ENCODE data around the gene GNB5.
"Not testable (repeated sequence)": the region's sequence is repeated elsewhere in the genome, so short reads cannot be mapped to it uniquely, and the experiment has no call there.

The GNB5 gene

GRCh38 chr15:52180851-52181450 lies 10.2 kb downstream of the GNB5 start:
- DNase-seq (ENCODE audit: insufficient read length) (no peak), FAIRE-seq (peak; percentile 27)
- TF ChIP-seq POLR2A (IDR thresholded peaks at IDR 0.05; ENCODE audit: low read depth, low read length) (no peak), TAF1 (IDR thresholded peaks at IDR 0.05; ENCODE audit: borderline replicate concordance, low read depth, low read length) (no peak), POLR2AphosphoS5 (IDR thresholded peaks at IDR 0.05; ENCODE audit: low read depth, low read length) (no peak)

- DNase-seq (ENCODE audit: insufficient read length) = peak; percentile 48
- no peak for TF ChIP-seq TAF1 (IDR thresholded peaks at IDR 0.05; ENCODE audit: borderline replicate concordance, low read depth, low read length)
- no peak for TF ChIP-seq POLR2AphosphoS5 (IDR thresholded peaks at IDR 0.05; ENCODE audit: low read depth, low read length)
- TF ChIP-seq POLR2A (IDR thresholded peaks at IDR 0.05; ENCODE audit: low read depth, low read length) = no peak
- FAIRE-seq = peak; percentile 63
Measured at GRCh38 chr15:52180196-52180835, 10.9 kb downstream of the GNB5 start.

- peak; percentile 97 for FAIRE-seq
- TF ChIP-seq TAF1 (IDR thresholded peaks at IDR 0.05; ENCODE audit: borderline replicate concordance, low read depth, low read length) (0 out of 2 replicates have a peak, but pooled peaks have one; percentile 22), POLR2A (IDR thresholded peaks at IDR 0.05; ENCODE audit: low read depth, low read length) (peak; percentile 80), POLR2AphosphoS5 (IDR thresholded peaks at IDR 0.05; ENCODE audit: low read depth, low read length) (peak; percentile 70)
- DNase-seq (ENCODE audit: insufficient read length) = peak; percentile 86
Measured at GRCh38 chr15:52179278-52180195, 11.7 kb downstream of the GNB5 start.

- DNase-seq (ENCODE audit: insufficient read length) (no peak), FAIRE-seq (peak; percentile 54)
- no peak for TF ChIP-seq POLR2AphosphoS5 (IDR thresholded peaks at IDR 0.05; ENCODE audit: low read depth, low read length)
- TF ChIP-seq POLR2A (IDR thresholded peaks at IDR 0.05; ENCODE audit: low read depth, low read length) = no peak
- TF ChIP-seq TAF1 (IDR thresholded peaks at IDR 0.05; ENCODE audit: borderline replicate concordance, low read depth, low read length) = no peak
Measured at GRCh38 chr15:52178765-52179164, 12.4 kb downstream of the GNB5 start.

GRCh38 chr15:52172869-52173268 lies 18.3 kb downstream of the GNB5 start:
- DNase-seq (ENCODE audit: insufficient read length) (no peak), FAIRE-seq (no peak)

GRCh38 chr15:52171807-52172206 lies 19.4 kb downstream of the GNB5 start:
- no peak for FAIRE-seq
- no peak for TF ChIP-seq POLR2AphosphoS5 (IDR thresholded peaks at IDR 0.05; ENCODE audit: low read depth, low read length)
- TF ChIP-seq POLR2A (IDR thresholded peaks at IDR 0.05; ENCODE audit: low read depth, low read length) = no peak
- no peak for TF ChIP-seq TAF1 (IDR thresholded peaks at IDR 0.05; ENCODE audit: borderline replicate concordance, low read depth, low read length)
- DNase-seq (ENCODE audit: insufficient read length) = no peak

More at GRCh38 chr15:52172869-52173268, 18.3 kb downstream of the GNB5 start:
- TF ChIP-seq POLR2A (IDR thresholded peaks at IDR 0.05; ENCODE audit: low read depth, low read length) (no peak), TAF1 (IDR thresholded peaks at IDR 0.05; ENCODE audit: borderline replicate concordance, low read depth, low read length) (no peak), POLR2AphosphoS5 (IDR thresholded peaks at IDR 0.05; ENCODE audit: low read depth, low read length) (no peak)

GRCh38 chr15:52171386-52171785 lies 19.8 kb downstream of the GNB5 start:
- no peak for DNase-seq (ENCODE audit: insufficient read length)
- no peak for FAIRE-seq
- no peak for TF ChIP-seq TAF1 (IDR thresholded peaks at IDR 0.05; ENCODE audit: borderline replicate concordance, low read depth, low read length)
- TF ChIP-seq POLR2AphosphoS5 (IDR thresholded peaks at IDR 0.05; ENCODE audit: low read depth, low read length) = no peak
- TF ChIP-seq POLR2A (IDR thresholded peaks at IDR 0.05; ENCODE audit: low read depth, low read length) = no peak

GRCh38 chr15:52170199-52170598 lies 21.0 kb downstream of the GNB5 start:
- not testable (repeated sequence) for FAIRE-seq

GRCh38 chr15:52165494-52166131 lies 25.6 kb downstream of the GNB5 start:
- not testable (repeated sequence) for FAIRE-seq; DNase-seq (ENCODE audit: insufficient read length)

More at GRCh38 chr15:52170199-52170598, 21.0 kb downstream of the GNB5 start:
- DNase-seq (ENCODE audit: insufficient read length) = not testable (repeated sequence)

- TF ChIP-seq TAF1 (IDR thresholded peaks at IDR 0.05; ENCODE audit: borderline replicate concordance, low read depth, low read length) (no peak), POLR2A (IDR thresholded peaks at IDR 0.05; ENCODE audit: low read depth, low read length) (no peak), POLR2AphosphoS5 (IDR thresholded peaks at IDR 0.05; ENCODE audit: low read depth, low read length) (no peak)
- no peak for DNase-seq (ENCODE audit: insufficient read length)
- FAIRE-seq = no peak
Measured at GRCh38 chr15:52164631-52165265, 26.4 kb downstream of the GNB5 start.

Data from GM12892 (cell line).